ENCODE measurements around the gene KLHL13.

DNA sequence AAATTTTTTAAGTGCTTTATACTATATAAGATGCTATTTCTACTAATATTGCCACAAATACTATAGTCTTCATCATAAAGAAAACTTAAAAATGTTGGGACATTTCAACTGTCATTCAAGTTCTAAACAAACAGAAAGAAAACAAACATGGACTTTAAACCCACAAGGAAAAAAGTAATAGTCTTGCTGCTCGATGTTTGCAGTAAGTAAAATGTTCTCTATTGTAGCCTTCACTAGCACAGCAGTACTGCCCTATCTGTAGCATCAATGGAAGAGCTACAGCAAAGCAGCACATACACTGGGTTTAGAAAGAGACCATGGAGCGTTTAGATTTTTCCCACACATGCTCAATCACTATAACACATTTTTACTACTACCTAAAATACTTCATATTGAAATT is 146.8 kb downstream of the KLHL13 start:
- TF ChIP-seq POLR2A (IDR thresholded peaks at IDR 0.05): no peak
- TF ChIP-seq, protein P1, sequence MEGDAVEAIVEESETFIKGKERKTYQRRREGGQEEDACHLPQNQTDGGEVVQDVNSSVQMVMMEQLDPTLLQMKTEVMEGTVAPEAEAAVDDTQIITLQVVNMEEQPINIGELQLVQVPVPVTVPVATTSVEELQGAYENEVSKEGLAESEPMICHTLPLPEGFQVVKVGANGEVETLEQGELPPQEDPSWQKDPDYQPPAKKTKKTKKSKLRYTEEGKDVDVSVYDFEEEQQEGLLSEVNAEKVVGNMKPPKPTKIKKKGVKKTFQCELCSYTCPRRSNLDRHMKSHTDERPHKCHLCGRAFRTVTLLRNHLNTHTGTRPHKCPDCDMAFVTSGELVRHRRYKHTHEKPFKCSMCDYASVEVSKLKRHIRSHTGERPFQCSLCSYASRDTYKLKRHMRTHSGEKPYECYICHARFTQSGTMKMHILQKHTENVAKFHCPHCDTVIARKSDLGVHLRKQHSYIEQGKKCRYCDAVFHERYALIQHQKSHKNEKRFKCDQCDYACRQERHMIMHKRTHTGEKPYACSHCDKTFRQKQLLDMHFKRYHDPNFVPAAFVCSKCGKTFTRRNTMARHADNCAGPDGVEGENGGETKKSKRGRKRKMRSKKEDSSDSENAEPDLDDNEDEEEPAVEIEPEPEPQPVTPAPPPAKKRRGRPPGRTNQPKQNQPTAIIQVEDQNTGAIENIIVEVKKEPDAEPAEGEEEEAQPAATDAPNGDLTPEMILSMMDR (IDR thresholded peaks at IDR 0.05): no peak
